ENCODE results near the gene SAMD11. TPM values are rescaled to one million over a fixed set of nuclear protein-coding genes. Genes with fewer than 3 reads are reported as not detected.
A peak's percentile ranks its signal among the peaks of the same experiment; 100 is the strongest.
"Not testable (repeated sequence)": the region's sequence is repeated elsewhere in the genome, so short reads cannot be mapped to it uniquely, and the experiment has no call there.

SAMD11 gene
- total RNA-seq, 1 experiment from 2014 or later: 0.54 TPM

DNA sequence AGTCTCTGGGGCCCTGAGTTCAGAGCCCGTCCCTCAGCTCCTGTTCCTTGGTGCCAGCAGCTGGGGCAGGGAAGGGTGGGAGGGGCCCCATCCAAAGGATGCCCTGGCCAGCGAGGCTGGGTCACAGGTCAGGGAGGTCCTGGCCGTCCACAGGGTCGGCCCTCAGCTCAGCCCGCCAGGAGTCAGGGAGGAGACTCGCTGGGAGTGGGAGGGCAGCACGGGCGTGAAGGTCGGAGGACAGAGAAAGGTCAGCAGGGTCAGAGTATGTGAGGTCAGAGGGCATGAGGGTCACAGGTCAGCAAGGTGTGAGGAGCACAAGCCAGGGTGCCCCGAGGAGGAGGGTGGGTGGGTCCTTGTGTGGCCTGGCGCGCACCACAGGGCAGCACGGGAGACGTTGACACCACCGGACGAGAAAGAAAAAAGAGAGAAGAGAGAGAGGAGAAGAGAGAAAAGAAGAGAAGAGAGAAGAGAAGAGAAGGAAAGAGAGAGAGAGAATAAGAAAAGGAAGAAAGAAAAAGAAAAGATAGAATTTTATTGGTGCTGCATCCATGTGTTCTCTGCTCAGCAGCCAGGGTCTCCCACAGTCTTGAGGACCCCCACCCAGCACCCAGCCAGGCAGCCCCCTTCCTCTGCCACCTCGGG lies 51.1 kb downstream of the SAMD11 start:
- H3K27ac Mint-ChIP-seq (ENCODE audit: unreplicated experiment): no peak overlapping the region
- DNase-seq: no peak
- H3K4me1 Mint-ChIP-seq (ENCODE audit: low read depth, unreplicated experiment): peaks cover 18% of the 10 kb centered on the region
- no peaks in the 10 kb centered on the region for H3K9me3 Mint-ChIP-seq (ENCODE audit: low read depth, unreplicated experiment)
- peaks cover 13% of the 10 kb centered on the region for H3K27me3 Mint-ChIP-seq (ENCODE audit: unreplicated experiment)
- no TSS peak for BruUV-seq (replicated peaks)
- CTCF ChIA-PET: interaction anchor here (1.4 kb wide), 1 partner anchor 37 kb away, joined by 3 read pairs; no protein-coding TSS in a partner anchor
- intact Hi-C loops (cut with micrococcal nuclease; ENCODE audit: unreplicated experiment): no loop called here
- peaks cover 30% of the 10 kb centered on the region for H3K36me3 Mint-ChIP-seq (ENCODE audit: insufficient read depth, unreplicated experiment)
- TF ChIP-seq, protein P1, sequence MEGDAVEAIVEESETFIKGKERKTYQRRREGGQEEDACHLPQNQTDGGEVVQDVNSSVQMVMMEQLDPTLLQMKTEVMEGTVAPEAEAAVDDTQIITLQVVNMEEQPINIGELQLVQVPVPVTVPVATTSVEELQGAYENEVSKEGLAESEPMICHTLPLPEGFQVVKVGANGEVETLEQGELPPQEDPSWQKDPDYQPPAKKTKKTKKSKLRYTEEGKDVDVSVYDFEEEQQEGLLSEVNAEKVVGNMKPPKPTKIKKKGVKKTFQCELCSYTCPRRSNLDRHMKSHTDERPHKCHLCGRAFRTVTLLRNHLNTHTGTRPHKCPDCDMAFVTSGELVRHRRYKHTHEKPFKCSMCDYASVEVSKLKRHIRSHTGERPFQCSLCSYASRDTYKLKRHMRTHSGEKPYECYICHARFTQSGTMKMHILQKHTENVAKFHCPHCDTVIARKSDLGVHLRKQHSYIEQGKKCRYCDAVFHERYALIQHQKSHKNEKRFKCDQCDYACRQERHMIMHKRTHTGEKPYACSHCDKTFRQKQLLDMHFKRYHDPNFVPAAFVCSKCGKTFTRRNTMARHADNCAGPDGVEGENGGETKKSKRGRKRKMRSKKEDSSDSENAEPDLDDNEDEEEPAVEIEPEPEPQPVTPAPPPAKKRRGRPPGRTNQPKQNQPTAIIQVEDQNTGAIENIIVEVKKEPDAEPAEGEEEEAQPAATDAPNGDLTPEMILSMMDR (IDR thresholded peaks at IDR 0.05; ENCODE audit: unreplicated experiment): no peak
- no peak overlapping the region for H3K4me3 Mint-ChIP-seq (ENCODE audit: low read depth, unreplicated experiment)

- DNase-seq: no peak
- TF ChIP-seq, protein P1 (IDR thresholded peaks at IDR 0.05; ENCODE audit: unreplicated experiment): no peak
- Mint-ChIP-seq H3K9me3 (ENCODE audit: low read depth, unreplicated experiment) (no peaks in the 10 kb centered on the region), H3K27me3 (ENCODE audit: unreplicated experiment) (peaks cover 13% of the 10 kb centered on the region), H3K36me3 (ENCODE audit: insufficient read depth, unreplicated experiment) (peaks cover 30% of the 10 kb centered on the region), H3K4me3 (ENCODE audit: low read depth, unreplicated experiment) (peak overlapping the region; percentile 66), H3K4me1 (ENCODE audit: low read depth, unreplicated experiment) (peaks cover 18% of the 10 kb centered on the region), H3K27ac (ENCODE audit: unreplicated experiment) (no peak overlapping the region)
- no TSS peak for BruUV-seq (replicated peaks)
- CTCF ChIA-PET: interaction anchor here (1.4 to 1.7 kb wide), 3 partner anchors 9 to 71 kb away, joined by 3 to 7 read pairs (median 6); partner anchors contain the start of gene PLEKHN1
- intact Hi-C loops (cut with micrococcal nuclease; ENCODE audit: unreplicated experiment): no loop called here
These were observed 51.6 kb downstream of the SAMD11 start for GRCh38 chr1:975365-975764.

GRCh38 chr1:975896-976683 lies 52.4 kb downstream of the SAMD11 start:
- Mint-ChIP-seq H3K27me3 (ENCODE audit: unreplicated experiment) (peaks cover 13% of the 10 kb centered on the region), H3K36me3 (ENCODE audit: insufficient read depth, unreplicated experiment) (peaks cover 30% of the 10 kb centered on the region), H3K4me1 (ENCODE audit: low read depth, unreplicated experiment) (peaks cover 18% of the 10 kb centered on the region), H3K4me3 (ENCODE audit: low read depth, unreplicated experiment) (peak overlapping the region; percentile 66), H3K9me3 (ENCODE audit: low read depth, unreplicated experiment) (no peaks in the 10 kb centered on the region), H3K27ac (ENCODE audit: unreplicated experiment) (peak overlapping the region; percentile 74)
- CTCF ChIA-PET: interaction anchor here (0.5 to 1.7 kb wide), 6 partner anchors 9 to 907 kb away, joined by 3 to 7 read pairs (median 3); partner anchors contain the start of genes NOC2L and PLEKHN1
- BruUV-seq (replicated peaks): no TSS peak
- peak; percentile 87 for DNase-seq
- intact Hi-C loops (cut with micrococcal nuclease; ENCODE audit: unreplicated experiment): no loop called here
- TF ChIP-seq, protein P1 (IDR thresholded peaks at IDR 0.05; ENCODE audit: unreplicated experiment): peak; percentile 78

DNA sequence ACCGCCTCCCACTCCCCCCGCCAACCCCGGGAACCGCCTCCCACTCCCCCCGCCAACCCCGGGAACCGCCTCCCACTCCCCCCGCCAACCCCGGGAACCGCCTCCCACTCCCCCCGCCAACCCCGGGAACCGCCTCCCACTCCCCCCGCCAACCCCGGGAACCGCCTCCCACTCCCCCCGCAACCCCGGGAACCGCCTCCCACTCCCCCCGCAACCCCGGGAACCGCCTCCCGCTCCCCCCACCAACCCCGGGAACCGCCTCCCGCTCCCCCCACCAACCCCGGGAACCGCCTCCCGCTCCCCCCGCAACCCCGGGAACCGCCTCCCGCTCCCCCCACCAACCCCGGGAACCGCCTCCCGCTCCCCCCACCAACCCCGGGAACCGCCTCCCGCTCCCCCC lies 53.1 kb downstream of the SAMD11 start:
- H3K9me3 Mint-ChIP-seq (ENCODE audit: low read depth, unreplicated experiment); BruUV-seq (replicated peaks); DNase-seq; intact Hi-C loops (cut with micrococcal nuclease; ENCODE audit: unreplicated experiment); H3K27ac Mint-ChIP-seq (ENCODE audit: unreplicated experiment): not testable (repeated sequence)
- H3K4me1 Mint-ChIP-seq (ENCODE audit: low read depth, unreplicated experiment): peaks cover 18% of the 10 kb centered on the region
- peak overlapping the region; percentile 66 for H3K4me3 Mint-ChIP-seq (ENCODE audit: low read depth, unreplicated experiment)
- CTCF ChIA-PET: interaction anchor here (1.4 to 1.7 kb wide), 2 partner anchors 10 to 72 kb away, joined by 6 to 7 read pairs; partner anchors contain the start of gene PLEKHN1
- H3K27me3 Mint-ChIP-seq (ENCODE audit: unreplicated experiment): peaks cover 13% of the 10 kb centered on the region
- H3K36me3 Mint-ChIP-seq (ENCODE audit: insufficient read depth, unreplicated experiment): peaks cover 30% of the 10 kb centered on the region
